Left hindlimb (tissue), 1 donor: Measurements from ENCODE around the gene GALR2.

Experiments
- DNase-seq: peaks from one replicate; pipeline ENCODE4 v3.0.0-alpha.2; 2018

The GALR2 gene

DNA sequence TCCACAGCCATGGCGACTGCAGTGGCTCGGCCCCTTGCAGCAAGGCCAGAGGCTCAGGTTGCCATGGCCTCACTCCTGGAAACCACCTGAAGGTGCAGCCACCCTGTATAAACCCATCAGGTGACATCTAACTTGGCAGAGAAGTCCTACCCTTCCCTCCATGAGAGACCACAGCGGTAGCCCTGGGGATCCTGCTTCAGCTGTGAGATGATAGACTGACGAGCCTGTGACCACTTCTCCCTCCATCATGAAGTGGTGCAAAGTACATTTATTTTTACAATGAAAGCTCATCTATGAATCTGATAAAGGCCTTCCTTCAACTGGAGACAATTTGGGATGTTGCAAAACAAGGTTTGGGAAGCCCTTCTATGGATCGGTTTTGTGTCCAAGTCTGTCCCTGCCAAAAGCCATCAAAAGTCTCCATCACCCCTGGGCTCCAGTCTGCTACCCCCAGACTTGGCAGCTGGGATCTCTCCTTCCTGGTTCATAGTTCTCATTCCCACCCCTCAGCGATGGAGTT lies 6.2 kb downstream of the GALR2 start:
- no peak for DNase-seq

DNA sequence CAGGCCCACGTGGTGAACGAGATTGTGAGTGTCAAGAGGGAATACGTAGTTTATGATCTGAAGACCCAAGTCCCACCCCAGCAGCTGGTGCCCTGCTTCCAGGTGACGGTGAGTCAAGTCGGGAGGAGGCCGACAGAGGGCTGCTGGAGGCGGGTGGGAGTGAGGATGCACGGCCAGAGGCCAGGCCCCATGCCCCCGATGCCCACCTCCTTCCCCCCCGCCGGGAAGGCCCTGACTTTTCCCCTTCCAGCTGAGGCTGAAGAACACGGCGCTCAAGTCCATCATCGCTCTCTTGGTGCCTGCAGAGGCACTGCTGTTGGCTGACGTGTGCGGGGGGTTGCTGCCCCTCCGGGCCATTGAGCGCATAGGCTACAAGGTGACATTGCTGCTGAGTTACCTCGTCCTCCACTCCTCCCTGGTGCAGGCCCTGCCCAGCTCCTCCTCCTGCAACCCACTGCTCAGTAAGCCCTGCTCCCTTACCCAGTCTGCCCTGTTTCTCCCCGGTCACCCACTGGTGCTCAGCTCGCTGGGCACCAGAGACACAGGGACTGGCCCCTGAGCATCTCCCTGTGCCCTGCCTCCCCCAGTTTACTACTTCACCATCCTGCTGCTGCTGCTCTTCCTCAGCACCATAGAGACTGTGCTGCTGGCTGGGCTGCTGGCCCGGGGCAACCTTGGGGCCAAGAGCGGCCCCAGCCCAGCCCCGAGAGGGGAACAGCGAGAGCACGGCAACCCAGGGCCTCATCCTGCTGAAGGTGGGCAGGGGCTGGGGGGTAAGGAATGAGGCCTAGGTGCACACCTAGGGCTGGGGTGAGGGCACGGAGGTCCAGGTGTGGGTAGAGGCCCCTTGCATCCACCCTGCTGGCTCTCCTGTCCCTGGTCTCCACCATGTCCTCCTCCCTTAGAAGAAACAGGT lies 7.0 kb downstream of the GALR2 start:
- no peak for DNase-seq

DNA sequence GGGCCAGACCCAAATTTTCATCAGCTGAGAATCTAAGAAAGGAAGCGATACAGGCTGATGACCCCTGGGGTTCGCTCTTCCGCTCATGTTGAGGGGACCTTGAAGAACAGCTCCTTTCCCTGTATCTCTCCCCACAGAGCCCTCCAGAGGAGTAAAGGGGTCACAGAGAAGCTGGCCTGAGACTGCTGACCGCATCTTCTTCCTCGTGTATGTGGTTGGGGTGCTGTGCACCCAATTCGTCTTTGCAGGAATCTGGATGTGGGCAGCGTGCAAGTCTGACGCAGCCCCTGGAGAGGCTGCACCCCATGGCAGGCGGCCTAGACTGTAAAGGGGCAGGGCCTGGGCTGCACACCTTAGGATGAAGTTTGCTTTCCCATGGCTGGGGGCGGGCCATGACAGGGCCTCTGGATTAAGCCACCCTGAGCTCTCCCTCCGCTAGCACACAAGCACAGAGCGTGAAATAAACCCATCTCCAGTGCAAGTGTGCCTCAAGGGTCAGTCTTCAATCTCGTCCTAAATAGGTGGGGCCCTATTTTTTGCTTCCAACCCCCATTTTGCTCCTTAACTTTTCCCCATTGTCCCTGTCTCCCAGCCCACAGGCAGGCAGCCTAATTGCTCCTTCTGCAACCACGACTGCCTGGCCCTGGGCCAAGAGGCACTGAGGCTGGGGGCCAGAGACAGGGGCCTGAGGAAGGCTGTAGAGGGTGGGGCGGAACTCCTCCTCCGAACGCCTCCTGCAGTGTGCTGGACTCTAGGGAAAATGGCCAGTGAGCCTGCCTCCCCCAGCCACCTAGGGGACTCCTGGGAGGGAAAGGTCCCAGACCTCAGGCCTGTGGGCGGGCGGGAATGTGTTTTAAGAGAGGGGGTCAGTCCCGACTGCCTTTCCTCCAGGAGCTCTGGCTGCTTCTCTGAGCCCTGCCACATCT lies 8.0 kb downstream of the GALR2 start:
- DNase-seq = no peak

DNA sequence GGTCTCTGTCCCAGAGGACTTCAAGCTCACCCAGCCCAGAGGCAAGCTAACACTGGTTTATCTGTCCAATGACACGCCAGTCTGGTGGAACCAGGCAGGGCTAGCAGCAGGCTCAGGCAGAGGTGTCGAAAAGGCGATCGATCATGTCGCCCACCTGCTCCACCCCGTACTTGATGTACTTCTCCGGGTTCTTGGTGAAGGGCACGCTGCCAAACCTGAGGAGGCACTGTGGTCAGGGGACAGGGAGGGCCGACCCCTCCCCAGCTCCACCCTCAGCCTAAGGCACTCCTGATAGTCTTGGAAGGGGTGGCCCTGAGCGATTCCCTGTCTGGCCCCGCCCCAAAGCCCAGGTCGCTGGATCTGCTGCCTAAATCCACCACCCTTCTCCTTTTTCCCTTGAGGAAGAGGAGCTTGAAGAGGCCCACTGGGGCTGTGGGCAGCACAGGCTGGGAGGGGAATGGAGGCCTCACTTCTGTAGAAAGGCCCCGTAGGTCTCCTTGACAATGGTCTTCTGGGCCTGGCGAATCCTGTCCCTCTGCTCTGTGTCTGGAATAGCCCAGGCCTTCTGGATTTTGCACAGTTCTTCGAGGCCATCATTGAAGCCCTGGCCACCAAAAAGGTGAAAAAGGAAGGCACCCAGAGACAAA lies 9.1 kb downstream of the GALR2 start:
- no peak for DNase-seq

DNA sequence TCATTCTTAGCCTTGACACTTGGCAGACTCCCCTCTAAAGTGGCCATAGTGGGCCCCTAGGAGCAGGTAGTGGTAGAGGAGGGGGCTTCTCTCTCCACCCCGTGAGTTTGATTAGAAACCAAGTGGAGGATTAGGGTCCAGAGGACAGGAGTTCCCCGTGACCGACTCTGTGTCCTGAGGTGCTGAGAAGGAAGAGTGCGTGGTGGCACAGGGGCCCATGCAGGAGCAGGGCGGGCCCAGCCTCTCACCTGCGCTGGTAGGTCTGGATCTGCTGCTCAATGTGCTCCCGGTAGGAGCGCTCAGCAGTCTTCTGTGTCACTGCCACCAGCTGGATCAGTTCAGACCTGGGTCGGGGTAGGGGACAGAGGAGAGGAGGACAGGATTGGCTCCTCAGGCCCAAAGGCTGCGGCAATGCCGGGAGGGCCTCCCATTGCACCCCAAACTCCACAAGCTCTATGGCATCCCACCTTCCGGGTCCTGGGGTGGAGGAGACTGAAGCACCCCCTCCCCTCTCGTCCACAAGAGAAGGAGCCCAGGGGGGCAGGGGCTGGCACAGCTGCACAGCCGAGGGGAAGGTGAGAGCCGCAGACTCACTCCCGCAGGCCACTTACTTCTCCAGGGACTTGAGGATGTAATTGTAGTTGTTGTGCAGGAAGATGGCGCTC lies 10.6 kb downstream of the GALR2 start:
- DNase-seq = no peak

DNA sequence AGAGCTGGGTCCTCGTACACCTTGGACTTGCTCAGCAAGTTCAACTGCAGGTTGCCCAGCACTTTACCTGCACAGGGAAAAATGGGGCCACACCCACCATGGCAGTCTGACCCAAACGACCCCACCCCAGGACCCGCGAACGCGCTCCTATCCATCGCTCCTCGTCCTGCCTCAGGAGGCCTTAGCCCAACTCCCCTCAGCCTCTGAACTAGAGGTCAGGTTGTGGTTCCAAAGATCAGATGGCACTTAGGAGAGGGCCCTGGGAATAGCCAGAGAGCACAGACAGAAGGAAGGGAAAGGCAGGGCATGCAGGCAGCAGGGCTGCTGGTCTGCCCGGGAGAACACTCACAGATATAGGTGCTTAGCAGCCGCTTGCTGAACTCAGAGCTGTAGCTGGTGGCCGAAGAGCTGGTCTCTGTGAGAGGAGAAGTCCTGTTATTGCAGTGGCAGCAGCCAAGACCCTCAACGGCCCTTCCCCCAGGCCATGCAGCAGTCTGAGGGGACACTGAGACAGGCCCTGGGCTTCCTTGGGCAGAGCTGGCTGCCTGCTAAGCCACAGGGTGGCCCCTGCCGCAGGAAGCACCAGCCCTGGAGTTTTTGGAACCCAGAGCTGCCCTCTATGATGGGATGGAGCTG lies 11.3 kb downstream of the GALR2 start:
- no peak for DNase-seq

DNA sequence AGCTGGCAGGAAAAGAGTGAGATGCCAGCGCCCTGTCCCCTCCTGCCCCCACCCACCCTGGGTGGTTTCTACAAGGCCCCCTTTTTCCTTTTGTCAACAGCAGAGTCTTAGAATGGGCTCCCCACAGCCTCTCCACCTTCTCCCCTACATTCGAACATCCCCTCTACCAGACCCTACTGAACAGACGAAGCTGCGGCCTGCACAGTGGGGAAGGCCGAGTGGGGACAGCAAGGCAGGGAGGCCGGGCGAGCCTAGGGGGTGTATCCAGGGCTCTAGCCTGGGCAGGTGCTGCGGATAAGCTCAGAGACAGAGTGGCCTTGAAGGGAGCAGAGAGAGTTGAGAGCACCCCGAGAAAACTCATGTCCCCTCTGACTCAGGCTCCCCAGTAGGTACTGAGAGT lies 11.8 kb downstream of the GALR2 start:
- no peak for DNase-seq

DNA sequence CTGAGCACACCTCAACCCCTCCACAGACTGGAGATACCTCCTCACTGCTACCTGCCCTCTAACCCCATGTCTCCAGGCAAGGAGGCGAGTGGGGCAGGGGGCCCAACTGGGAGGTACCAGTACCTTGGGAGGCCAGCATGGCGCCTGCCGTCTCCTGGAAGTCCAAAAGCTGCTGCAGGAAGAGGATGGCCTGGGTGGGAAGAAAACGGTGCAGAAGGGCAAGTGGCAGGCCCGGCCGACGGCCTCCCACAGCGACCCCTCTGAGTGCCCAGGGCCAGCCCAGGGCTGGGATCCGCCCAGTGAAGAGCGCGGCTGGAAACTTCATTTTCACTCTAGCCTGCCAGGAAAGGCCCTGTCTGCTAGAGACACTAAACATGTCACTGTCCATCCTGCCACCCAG lies 12.9 kb downstream of the GALR2 start:
- no peak for DNase-seq

DNA sequence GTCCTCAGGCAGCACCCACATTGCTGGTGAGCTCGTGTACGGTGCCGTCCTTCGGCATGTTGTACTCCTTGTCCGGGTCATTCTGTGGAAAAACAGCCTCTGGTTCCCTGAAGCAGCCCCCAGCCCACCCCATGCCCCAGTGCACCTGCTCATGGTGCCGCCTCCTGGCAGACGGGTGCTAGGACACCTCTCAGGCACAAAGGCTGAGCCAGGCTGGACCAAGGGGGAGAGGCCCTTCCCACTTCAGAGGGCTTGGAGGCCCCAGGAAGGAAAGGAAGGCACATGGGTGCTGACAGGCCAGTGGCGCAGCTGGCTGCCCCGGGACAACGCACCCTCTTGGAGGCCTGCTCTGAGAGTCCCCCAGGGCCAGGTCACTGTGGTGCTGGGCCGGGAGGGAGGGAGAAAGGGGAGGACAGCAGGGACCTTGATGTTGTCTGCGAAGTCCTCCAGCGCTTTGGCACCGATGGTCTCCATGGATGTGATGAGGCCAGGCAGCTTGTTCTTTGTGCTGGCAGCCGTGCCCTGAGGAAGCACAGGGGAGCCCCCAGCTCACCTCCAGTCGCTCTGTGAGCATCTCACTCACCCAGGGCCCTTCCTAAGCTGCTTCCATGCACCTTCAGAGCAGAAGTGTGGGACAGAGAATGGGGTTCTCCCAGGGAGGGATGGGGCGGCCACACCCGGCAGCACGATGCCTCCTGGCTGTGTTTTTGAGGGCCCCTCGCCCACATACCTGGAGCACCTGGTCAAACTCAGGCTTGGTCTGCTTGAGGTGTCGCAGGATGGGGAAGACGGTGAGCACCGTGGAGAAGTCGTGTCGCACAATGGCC lies 13.7 kb downstream of the GALR2 start:
- DNase-seq = no peak

DNA sequence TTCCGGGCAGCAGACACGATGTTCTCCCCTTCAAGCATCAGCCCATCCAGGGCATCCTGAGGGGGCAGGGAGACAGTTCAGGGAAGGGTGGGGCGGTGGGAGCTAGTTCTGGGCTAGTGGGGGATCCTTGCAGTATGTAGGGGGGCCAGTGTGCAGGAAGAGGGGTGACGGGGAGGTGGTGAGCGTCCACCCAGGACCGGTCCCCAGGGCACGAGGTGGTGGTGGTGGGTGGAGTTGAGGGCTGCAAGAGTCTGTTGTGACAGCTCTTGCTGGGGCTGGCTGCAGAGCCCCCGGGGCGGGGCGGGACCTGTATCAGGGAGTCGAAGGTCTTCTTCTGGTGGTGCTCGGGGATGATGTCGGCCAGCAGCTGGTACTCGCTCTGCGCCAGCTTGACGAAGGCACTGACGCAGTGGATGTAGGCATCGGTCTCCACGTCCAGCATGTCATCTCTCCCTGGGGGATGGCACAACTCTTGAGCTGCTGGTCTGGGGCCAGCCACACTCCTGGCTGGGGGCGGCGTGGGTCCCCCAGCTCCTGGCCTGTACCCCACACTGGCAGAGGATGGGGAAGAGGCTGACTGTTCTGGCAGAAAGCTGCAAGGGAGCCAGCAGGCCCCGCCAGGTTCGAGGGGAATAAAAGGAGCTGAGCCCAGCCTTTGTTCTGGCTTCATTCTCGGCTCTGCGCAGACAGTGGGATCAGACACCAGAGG lies 14.4 kb downstream of the GALR2 start:
- no peak for DNase-seq

DNA sequence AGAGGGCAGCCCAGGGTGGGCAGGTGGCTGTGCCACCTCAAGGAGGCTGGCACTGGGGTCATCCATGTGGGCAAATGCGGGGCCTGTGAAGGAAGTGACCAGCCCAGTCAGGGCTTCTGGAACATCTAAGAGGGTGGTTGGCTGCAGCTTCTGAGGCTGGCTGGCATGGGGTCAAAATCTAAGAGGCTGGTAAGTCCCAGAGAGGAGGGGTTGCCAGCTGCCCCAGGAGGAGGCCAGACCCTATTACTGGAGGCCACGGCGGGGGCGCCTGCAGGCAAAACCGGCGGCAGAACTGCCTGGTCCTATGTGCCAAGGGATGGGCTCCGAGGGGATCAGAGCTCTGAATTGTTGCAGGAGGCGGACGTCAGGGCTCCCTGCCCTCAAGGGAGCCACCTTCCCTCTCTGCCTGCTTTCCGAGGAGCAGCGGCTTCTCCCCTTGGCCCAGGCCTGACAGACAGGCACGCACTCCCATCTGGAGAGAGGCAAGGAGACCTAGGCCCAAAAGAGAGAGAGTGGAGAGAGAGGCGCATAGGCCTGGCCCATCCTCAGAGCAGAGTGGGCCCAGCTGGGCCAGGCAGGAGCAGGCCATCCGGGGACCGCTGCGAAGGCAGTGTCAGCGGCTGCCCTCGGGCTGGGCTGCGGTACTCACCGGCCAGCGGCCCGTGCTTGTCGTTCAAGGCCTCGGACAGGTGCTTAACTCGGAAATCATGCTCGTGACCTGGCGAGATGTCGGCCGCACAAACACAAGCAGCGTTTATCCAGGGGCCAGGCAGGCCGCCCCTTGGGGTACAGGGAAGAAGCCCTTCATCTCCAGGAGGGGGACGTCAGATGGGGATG lies 15.3 kb downstream of the GALR2 start:
- no peak for DNase-seq

DNA sequence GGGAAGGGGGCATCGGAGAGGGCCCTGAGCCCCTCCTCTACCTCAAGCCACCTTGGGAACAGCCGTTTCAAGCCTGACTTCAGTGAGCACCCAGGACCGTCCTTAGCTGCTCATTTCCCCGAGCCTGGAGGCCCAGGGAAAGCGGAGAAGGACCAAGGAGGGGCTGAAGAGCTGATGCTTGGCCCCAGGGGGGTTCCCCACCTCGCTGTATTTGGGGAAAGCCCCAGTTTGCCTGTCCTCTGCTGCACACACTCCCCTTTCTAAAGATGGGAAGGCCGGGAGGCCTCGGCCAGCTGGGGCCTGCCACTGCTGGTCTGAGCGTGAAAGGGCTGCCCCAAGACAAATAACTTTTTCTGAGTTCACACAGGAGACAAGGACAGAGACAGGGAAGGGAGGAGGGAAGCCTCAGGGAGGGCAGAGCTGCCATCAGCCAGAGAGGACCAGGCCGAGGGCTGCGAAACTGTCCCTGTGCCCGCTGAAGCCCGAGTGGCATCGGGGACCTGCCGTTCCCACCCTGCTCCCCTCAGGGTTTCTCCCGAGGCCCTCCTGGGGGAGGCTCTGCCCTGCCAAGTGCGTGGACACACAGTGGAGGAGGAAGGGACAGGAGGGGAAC lies 16.0 kb downstream of the GALR2 start:
- DNase-seq = no peak

DNA sequence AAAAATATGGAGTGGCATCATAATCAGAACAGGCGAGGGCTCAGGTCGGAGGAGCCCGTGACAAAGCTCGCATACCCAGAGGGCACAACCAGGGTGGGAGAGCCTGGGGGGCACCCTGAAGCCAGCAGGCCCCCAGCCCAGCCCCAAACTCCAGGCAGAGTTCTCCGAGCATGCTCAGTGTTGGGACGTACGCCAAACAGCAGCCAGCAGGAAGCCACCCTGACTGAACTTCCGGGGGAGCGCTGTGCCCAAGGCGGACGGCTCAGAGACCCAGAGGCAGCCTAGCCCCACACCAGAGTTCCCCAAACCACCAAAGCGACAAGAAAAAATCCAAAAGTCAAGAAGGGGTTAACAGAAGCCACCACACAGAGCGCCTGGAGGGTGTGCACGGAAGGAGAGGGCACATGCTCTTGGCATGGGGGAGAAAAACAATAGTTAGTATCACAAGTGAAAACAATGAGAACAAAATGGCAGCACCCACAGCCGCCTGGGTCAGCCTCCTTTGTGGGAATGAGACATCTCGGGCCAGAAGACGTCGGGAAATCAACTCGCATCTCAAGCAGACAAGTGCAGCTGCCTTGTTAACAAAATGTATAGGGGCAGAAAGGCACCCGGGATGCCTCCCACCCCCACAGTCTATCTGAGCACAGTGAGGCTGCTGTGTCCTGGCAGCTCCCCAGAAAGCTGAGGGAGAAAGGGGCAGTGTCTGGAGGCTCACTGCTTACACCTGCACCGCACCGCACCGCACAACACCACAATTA lies 17.1 kb downstream of the GALR2 start:
- DNase-seq = no peak

DNA sequence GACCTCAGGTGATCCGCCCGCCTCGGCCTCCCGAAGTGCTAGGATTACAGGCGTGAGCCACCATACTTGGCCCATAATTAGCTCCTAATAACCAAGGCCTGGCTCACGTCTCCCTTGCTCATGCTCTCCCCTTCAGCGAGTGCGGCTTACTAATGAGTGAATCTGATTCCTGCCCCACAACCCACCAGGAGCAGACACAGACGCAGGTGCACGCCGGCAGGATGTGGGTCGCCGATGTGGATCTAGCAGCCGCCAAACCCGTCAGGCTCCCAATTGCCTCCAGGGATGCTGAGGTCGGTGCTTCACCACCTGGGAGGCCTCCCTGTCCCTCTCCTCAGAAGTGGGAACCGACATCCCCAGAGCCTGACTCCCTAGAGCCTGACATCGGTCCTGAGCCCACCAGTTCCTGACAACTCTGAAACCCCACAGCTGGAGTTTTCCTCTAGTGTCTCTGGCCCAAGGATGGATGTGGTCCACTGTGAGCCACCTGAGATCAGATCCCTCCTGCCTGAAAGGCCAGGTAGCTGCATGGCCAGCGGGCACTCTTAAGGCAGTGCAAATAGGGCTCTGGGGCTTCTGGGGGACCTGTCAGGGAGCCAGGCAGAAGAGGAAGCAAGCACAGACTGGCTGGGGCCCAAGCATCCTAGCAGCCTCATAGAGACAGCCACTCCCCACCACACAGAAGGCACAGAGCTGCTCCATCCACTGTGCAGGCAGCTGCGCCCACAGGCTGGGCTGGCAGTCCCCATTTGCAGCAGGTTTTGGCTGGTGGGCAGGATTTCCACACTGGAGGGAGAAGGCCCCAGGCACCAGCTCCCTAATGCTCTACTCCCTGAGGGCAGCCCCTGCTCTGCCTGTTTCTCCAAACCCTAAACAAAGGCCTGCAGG lies 18.2 kb downstream of the GALR2 start:
- DNase-seq = no peak

DNA sequence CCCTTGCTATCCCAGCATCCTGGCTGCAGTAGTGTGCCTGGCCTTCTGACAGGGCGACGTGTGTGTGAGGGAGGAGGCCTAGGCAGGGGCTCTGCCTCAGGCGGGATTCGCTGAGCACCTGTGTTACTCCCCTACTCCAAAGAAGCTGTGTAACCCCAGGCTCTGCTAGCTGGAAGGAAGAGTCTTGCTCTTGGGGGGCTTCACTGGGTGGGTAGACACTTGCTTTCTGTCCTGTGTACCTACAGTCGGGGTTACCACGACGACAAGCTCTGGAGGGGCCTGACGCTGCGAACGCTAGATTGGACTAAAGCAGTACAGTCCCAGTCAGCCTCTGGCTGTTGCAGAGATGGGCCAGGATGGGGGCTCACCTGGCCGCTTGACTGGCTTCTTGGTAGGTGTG lies 19.5 kb downstream of the GALR2 start:
- no peak for DNase-seq

DNA sequence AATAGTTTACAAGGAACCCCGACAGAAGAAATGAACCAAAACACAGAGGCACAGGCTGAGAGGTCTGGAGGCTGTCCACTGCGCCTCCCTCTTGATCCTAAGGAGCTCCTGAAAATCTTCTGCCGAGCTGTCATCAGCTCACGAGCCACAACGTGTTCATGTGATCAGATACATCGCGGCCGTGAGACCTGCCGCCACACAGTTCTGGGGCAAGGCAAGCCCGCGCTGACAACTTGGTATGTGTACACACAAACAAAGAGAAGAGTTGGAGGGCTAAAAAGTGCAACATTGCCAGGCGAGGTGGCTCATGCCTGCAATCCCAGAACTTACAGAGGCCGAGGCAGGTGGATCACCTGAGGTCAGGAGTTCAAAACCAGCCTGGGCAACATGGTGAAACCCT lies 21.4 kb downstream of the GALR2 start:
- no peak for DNase-seq

DNA sequence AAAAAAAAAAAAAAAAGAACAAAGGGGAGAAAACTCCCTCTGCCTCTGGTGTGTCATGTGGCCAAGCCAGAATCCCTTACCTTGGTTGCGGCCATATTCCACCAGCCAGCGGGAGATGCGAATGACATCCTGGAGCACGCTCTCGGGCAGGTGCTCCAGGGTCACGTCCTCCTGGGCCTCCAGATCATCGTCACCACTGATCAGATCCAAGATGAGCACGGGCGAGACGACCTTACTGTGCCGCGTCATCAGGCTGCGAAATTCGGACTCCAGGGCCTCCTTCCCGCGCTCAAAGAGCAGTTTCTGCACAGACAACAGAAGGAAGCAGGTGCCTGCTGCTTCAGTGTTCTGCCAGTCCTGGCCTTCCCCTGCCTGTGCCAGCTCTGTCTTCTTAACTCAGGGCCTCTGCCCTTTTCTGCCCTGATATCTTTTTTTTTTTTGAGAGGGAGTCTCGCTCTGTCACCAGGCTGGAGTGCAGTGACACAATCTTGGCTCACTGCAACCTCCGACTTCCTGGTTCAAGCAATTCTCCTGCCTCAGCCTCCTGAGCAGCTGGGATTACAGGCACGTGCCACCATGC lies 23.2 kb downstream of the GALR2 start:
- no peak for DNase-seq
